BJ (cell line): Measurements from ENCODE around the gene CCNYL1. TPM values are rescaled to one million over a fixed set of nuclear protein-coding genes. Genes with fewer than 3 reads are reported as not detected.

Experiments
- CTCF ChIA-PET: fragments of 350-600 bp; formaldehyde crosslinking; extraction: SDS; loops from one replicate; lab custom pipeline; 2021; ENCODE audit warnings: antibody characterized with exemption, inconsistent platforms; lab: Yijun Ruan, JAX
- POLR2A ChIA-PET: fragments of 300-600 bp; sonication (Branson Sonifier 250); formaldehyde crosslinking; extraction: SDS; loops from one replicate; lab custom pipeline; 2021; ENCODE audit warnings: antibody characterized with exemption; lab: Charles Lee
- DNase-seq: peaks from one replicate; pipeline ENCODE4 v3.0.0-alpha.2; 2011; ENCODE audit warnings: low read depth
- H3K27me3 ChIP-seq: 2 replicates; pipeline ENCODE4 v1.6.0; 2011; ENCODE audit warnings: low read length; ENCODE audit not compliant: control insufficient read depth, insufficient read depth
- H3K36me3 ChIP-seq: 2 replicates; pipeline ENCODE4 v1.5.1; 2011; ENCODE audit warnings: low read length; ENCODE audit not compliant: control insufficient read depth, insufficient read depth
- H3K4me3 ChIP-seq: 2 replicates; pipeline ENCODE4 v1.5.1; 2011; ENCODE audit warnings: low read depth, mild to moderate bottlenecking, control low read depth, low read length
- polyA plus RNA-seq: library from polyadenylated mRNA; depleted of rRNA; stranded (reverse); fragments of >200 nt; gene quantifications from 2 replicates; pipeline ENCODE4 v1.2.3, GENCODE V29; 2011
- TF ChIP-seq, protein P1 (sequence below): IDR thresholded peaks from 2 replicates; pipeline ENCODE4 v1.5.1; 2011; ENCODE audit warnings: low read depth, mild to moderate bottlenecking, control low read depth, inconsistent platforms, low read length, moderate library complexity; ENCODE audit not compliant: insufficient read depth

The CCNYL1 gene
- polyA plus RNA-seq, 1 experiment: 9.6 TPM

DNA sequence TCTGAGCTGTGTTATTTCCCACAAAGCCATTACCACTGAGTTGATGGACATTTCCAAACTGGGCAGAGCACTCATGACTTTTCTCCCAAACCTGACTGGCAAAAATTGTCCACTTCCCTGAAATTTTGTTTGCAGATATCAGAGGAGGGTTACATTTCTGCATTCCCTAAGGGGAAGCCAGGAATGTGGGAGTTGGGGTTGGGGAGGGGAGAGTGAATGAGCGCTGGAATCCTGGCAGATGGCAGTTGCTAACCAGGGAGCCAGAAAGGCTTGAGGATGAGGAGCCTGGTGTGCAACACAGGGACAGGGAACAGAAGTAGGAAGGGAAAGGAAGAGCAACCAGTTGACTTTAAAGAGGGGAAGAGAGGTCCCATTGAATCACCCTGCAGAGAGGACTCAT is 14.0 kb upstream of the CCNYL1 start:
- H3K36me3 ChIP-seq: no peaks in the 10 kb centered on the region
- POLR2A ChIA-PET: no interaction called here
- no peak overlapping the region for H3K4me3 ChIP-seq
- CTCF ChIA-PET: interaction anchor here (1.3 to 1.4 kb wide), 2 partner anchors 10 to 14 kb away, joined by 3 to 5 read pairs; partner anchors contain the start of gene CCNYL1
- TF ChIP-seq, protein P1, sequence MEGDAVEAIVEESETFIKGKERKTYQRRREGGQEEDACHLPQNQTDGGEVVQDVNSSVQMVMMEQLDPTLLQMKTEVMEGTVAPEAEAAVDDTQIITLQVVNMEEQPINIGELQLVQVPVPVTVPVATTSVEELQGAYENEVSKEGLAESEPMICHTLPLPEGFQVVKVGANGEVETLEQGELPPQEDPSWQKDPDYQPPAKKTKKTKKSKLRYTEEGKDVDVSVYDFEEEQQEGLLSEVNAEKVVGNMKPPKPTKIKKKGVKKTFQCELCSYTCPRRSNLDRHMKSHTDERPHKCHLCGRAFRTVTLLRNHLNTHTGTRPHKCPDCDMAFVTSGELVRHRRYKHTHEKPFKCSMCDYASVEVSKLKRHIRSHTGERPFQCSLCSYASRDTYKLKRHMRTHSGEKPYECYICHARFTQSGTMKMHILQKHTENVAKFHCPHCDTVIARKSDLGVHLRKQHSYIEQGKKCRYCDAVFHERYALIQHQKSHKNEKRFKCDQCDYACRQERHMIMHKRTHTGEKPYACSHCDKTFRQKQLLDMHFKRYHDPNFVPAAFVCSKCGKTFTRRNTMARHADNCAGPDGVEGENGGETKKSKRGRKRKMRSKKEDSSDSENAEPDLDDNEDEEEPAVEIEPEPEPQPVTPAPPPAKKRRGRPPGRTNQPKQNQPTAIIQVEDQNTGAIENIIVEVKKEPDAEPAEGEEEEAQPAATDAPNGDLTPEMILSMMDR: no peak
- peaks cover 2% of the 10 kb centered on the region for H3K27me3 ChIP-seq
- no peak for DNase-seq

DNA sequence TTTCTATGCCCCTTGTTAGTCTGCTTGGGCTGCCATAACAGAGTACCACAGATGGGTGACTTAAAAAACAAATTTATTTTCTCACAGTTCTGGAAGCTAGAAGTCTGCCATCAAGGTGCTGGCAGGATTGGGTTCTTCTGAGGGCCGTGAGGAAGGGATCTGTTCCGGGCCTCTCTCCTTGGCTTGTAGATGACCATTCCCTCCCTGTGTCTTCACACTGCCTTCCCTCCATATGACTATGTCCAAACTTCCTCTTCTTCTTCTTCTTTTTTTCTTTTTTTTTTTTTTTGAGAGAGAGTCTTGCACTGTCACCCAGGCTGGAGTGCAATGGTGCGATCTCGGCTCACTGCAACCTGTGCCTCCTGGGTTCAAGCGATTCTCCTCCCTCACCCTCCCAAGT is 13.1 kb upstream of the CCNYL1 start:
- TF ChIP-seq, protein P1: no peak
- Histone ChIP-seq H3K27me3 (peaks cover 2% of the 10 kb centered on the region), H3K4me3 (no peak overlapping the region), H3K36me3 (no peaks in the 10 kb centered on the region)
- ChIA-PET POLR2A (no interaction called here), CTCF (interaction anchor here (1.3 to 1.4 kb wide), 2 partner anchors 11 to 13 kb away, joined by 3 to 5 read pairs; partner anchors contain the start of gene CCNYL1)
- DNase-seq: no peak

DNA sequence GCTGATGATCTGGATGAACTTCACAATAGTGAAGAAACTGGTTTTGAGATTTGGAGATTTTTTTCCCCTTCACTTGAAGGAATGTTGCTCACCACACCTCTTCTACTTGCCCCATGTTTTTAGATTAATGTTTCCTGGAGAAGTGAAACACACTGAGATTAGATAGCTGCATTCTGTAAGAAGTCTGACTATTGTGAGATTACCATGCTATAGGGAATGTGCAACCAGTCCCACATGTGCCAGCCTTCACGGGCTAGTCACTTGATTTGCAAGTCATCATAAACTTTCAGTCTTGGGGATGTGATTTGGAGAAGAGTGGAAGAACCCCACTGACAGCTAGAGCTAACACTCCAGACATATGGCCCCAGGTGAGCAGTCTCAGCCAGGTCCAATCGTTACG is 7.4 kb upstream of the CCNYL1 start:
- DNase-seq: no peak
- peaks cover 2% of the 10 kb centered on the region; the same call in 1 of the 2 replicates for H3K27me3 ChIP-seq
- ChIA-PET POLR2A (interaction anchor here (0.6 kb wide), 1 partner anchor 189 kb away, joined by 4 read pairs; no protein-coding TSS in a partner anchor), CTCF (no interaction called here)
- H3K4me3 ChIP-seq: no peak overlapping the region
- TF ChIP-seq, protein P1: no peak
- no peaks in the 10 kb centered on the region for H3K36me3 ChIP-seq

DNA sequence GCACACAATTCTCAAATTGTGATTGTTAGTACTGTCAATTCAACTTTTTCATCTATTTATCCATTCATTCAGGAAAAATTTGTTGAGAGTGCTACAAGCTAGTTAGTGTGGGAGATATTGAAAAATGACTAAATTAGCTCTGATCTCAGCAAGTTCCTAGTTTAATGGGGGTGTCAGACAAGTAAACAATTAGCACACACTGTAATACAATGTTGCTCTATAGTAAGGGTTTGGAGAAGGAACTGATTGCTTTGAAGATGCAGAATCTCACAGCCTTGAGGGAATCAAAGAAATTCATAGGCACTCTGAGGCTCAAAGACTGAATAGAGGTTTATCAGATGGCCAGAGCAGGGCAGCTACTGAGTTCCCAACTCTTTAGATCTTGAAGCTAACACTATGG is 6.8 kb upstream of the CCNYL1 start:
- no peak for DNase-seq
- peaks cover 2% of the 10 kb centered on the region; the same call in 1 of the 2 replicates for H3K27me3 ChIP-seq
- H3K4me3 ChIP-seq: no peak overlapping the region
- ChIA-PET CTCF (no interaction called here), POLR2A (interaction anchor here (0.6 kb wide), 1 partner anchor 190 kb away, joined by 4 read pairs; no protein-coding TSS in a partner anchor)
- H3K36me3 ChIP-seq: no peaks in the 10 kb centered on the region
- TF ChIP-seq, protein P1: no peak

DNA sequence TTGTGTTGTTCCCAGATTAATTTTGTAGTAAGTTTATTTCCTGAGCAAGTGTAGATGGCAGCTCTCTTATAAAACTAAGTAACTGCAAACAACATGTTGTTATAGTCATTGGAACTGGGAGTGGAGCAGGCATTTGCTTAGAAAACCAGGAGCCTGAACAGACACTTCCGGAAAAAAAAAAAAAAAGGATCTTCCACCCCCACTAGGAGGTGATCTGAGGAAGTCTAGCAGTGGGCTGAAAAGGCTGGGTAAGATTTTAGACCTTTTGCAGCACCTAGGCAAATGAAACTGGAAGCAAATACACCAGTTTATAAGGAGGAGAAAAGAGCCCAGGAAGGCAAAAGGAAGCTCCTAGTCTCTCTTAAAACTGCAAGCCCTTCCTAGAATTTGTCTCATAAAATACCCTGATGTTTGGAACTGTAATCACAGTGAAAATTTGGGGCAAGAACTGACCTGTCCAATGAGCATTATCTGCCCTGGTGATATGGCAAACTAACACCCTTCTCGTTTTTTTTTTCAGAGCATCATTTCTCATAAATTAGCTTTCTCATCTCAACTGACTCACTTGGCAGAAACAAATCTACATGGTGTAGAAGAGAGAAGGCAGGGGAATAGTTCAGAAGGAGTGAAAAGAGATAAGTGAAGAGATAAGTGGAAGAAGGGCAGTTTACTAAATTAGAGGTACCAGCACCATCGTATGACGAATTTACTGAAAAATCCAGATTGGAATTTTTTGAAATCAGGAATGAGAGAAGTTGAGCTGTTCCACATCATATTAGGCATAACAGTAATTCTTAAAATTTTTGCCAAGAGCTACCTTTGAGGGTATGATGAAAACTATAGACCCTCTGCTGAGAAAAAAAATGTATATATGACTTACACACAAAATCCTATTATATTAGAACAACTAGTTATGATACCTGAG is 4.2 kb upstream of the CCNYL1 start:
- Histone ChIP-seq H3K27me3 (peaks cover 2% of the 10 kb centered on the region; the same call in 1 of the 2 replicates), H3K36me3 (no peaks in the 10 kb centered on the region), H3K4me3 (no peak overlapping the region)
- ChIA-PET POLR2A (interaction anchor here (0.7 kb wide), 1 partner anchor 99 kb away, joined by 22 read pairs; no protein-coding TSS in a partner anchor), CTCF (interaction anchor here (0.6 to 1.2 kb wide), 2 partner anchors 13 to 16 kb away, joined by 3 to 4 read pairs; no protein-coding TSS in a partner anchor)
- DNase-seq: no peak
- TF ChIP-seq, protein P1: no peak
